H9 (cell line): ENCODE data around the gene SLC34A2. TPM values are rescaled to one million over a fixed set of nuclear protein-coding genes. Genes with fewer than 3 reads are reported as not detected.

Source experiments
- DNase-seq: peaks from one replicate; pipeline ENCODE4 v3.0.0-alpha.2; 2017
- H2AFZ ChIP-seq: one replicate; pipeline ENCODE4 v1.6.1; 2013; ENCODE audit warnings: mild to moderate bottlenecking, low read length, control low read depth, moderate library complexity
- H2AK5ac ChIP-seq: 2 replicates; pipeline ENCODE4 v1.6.1; 2013; ENCODE audit warnings: low read length, control low read depth, mixed read lengths; ENCODE audit not compliant: insufficient read length
- H2BK120ac ChIP-seq: one replicate; pipeline ENCODE4 v1.6.1; 2013; ENCODE audit warnings: low read depth, mild to moderate bottlenecking, low read length, control low read depth, inconsistent platforms; ENCODE audit not compliant: poor library complexity, severe bottlenecking
- H2BK12ac ChIP-seq: 2 replicates; pipeline ENCODE4 v1.6.1; 2013; ENCODE audit warnings: low read length, control low read depth, mixed read lengths, low read depth; ENCODE audit not compliant: insufficient read length
- H2BK15ac ChIP-seq: 2 replicates; pipeline ENCODE4 v1.6.1; 2013; ENCODE audit warnings: low read depth, low read length, control low read depth
- H2BK20ac ChIP-seq: one replicate; pipeline ENCODE4 v1.6.1; 2013; ENCODE audit warnings: low read depth, mild to moderate bottlenecking, low read length, control low read depth, inconsistent platforms; ENCODE audit not compliant: poor library complexity, severe bottlenecking
- H2BK5ac ChIP-seq: 2 replicates; pipeline ENCODE4 v1.6.1; 2013; ENCODE audit warnings: low read length, control low read depth, mixed read lengths; ENCODE audit not compliant: insufficient read length
- H3K14ac ChIP-seq: 2 replicates; pipeline ENCODE4 v1.6.1; 2013; ENCODE audit warnings: low read length, control low read depth; ENCODE audit not compliant: insufficient read depth
- H3K18ac ChIP-seq: 2 replicates; pipeline ENCODE4 v1.6.1; 2013; ENCODE audit warnings: low read depth, mild to moderate bottlenecking, mixed read lengths, low read length, control low read depth; ENCODE audit not compliant: insufficient read length
- H3K23ac ChIP-seq: 2 replicates; pipeline ENCODE4 v1.6.1; 2013; ENCODE audit warnings: low read length, control low read depth, mixed read lengths, low read depth; ENCODE audit not compliant: insufficient read length
- H3K23me2 ChIP-seq: 2 replicates; pipeline ENCODE4 v1.6.1; 2013; ENCODE audit warnings: low read depth, mild to moderate bottlenecking, mixed read lengths, low read length, control low read depth; ENCODE audit not compliant: insufficient read length, poor library complexity, severe bottlenecking
- H3K27ac ChIP-seq: 2 replicates; pipeline ENCODE4 v1.5.1; 2013; ENCODE audit warnings: low read length, control low read depth, mixed read lengths, low read depth; ENCODE audit not compliant: insufficient read length
- H3K27me3 ChIP-seq: 2 replicates; pipeline ENCODE4 v1.6.1; 2013; ENCODE audit warnings: low read length, control low read depth, inconsistent platforms; ENCODE audit not compliant: insufficient read depth
- H3K4ac ChIP-seq: 2 replicates; pipeline ENCODE4 v1.6.1; 2013; ENCODE audit warnings: low read depth, mild to moderate bottlenecking, control low read depth, inconsistent platforms, low read length, moderate library complexity
- H3K4me1 ChIP-seq: 2 replicates; pipeline ENCODE4 v1.6.1; 2013; ENCODE audit warnings: low read length, control low read depth, inconsistent platforms; ENCODE audit not compliant: insufficient read depth
- H3K4me2 ChIP-seq: 2 replicates; pipeline ENCODE4 v1.6.1; 2013; ENCODE audit warnings: low read length, control low read depth, mixed read lengths; ENCODE audit not compliant: insufficient read length, insufficient read depth
- H3K56ac ChIP-seq: 2 replicates; pipeline ENCODE4 v1.6.1; 2013; ENCODE audit warnings: low read depth, mild to moderate bottlenecking, mixed read lengths, low read length, control low read depth; ENCODE audit not compliant: insufficient read length
- H3K79me1 ChIP-seq: 2 replicates; pipeline ENCODE4 v1.6.1; 2013; ENCODE audit warnings: low read depth, mild to moderate bottlenecking, moderate library complexity, low read length, control low read depth, inconsistent platforms; ENCODE audit not compliant: insufficient read depth, poor library complexity, severe bottlenecking
- H3K79me2 ChIP-seq: 2 replicates; pipeline ENCODE4 v1.6.1; 2013; ENCODE audit warnings: low read length, control low read depth, inconsistent platforms; ENCODE audit not compliant: insufficient read depth
- H3K9ac ChIP-seq: 2 replicates; pipeline ENCODE4 v1.6.1; 2013; ENCODE audit warnings: low read length, control low read depth, mixed read lengths; ENCODE audit not compliant: insufficient read length; ENCODE audit errors: extremely low read depth
- H3K9me3 ChIP-seq: one replicate; pipeline ENCODE4 v1.6.1; 2013; ENCODE audit warnings: low read depth, low read length, inconsistent platforms; ENCODE audit not compliant: control insufficient read depth
- H3T11ph ChIP-seq: one replicate; pipeline ENCODE4 v1.6.1; 2013; ENCODE audit warnings: mild to moderate bottlenecking, low read length, control low read depth, inconsistent platforms
- H4K20me1 ChIP-seq: one replicate; pipeline ENCODE4 v1.6.1; 2013; ENCODE audit not compliant: control insufficient read depth, insufficient read length, insufficient read depth
- H4K5ac ChIP-seq: 2 replicates; pipeline ENCODE4 v1.6.1; 2013; ENCODE audit warnings: low read depth, mild to moderate bottlenecking, mixed read lengths, low read length, control low read depth; ENCODE audit not compliant: insufficient read length
- H4K8ac ChIP-seq: replicated peaks from 2 replicates; pipeline ENCODE4 v1.6.1; 2013; ENCODE audit warnings: low read length, control low read depth, mixed read lengths, low read depth; ENCODE audit not compliant: insufficient read length
- H4K91ac ChIP-seq: 2 replicates; pipeline ENCODE4 v1.6.1; 2013; ENCODE audit warnings: low read depth, mild to moderate bottlenecking, moderate library complexity, mixed read lengths, low read length, control low read depth; ENCODE audit not compliant: insufficient read length
- H3K27ac Mint-ChIP-seq, 3 experiments: 2 replicates in 2 of 3; 3 replicates in 1 of 3; pipeline ENCODE4 v1.8.0; 2020 to 2021; ENCODE audit warnings: mixed read lengths in 3 of 3, mild to moderate bottlenecking in 1 of 3, moderate library complexity in 1 of 3
- H3K27me3 Mint-ChIP-seq: 2 replicates; pipeline ENCODE4 v1.8.0; 2021; ENCODE audit warnings: low read depth, mild to moderate bottlenecking, moderate library complexity, mixed read lengths
- H3K36me3 Mint-ChIP-seq, 3 experiments: 2 replicates in 2 of 3; 3 replicates in 1 of 3; pipeline ENCODE4 v1.8.0; 2020 to 2021; ENCODE audit warnings: low read depth in 3 of 3, mixed read lengths in 3 of 3; ENCODE audit not compliant: insufficient read depth in 1 of 3
- H3K4me1 Mint-ChIP-seq, 2 experiments: 2 replicates each; pipeline ENCODE4 v1.8.0; 2020; ENCODE audit warnings: mixed read lengths in 2 of 2
- H3K4me3 Mint-ChIP-seq, 2 experiments: 2 replicates in 1 of 2; 3 replicates in 1 of 2; pipeline ENCODE4 v1.8.0; 2020 to 2021; ENCODE audit warnings: mild to moderate bottlenecking in 2 of 2, mixed read lengths in 2 of 2, moderate library complexity in 1 of 2
- H3K9me3 Mint-ChIP-seq, 2 experiments: 2 replicates in 1 of 2; 3 replicates in 1 of 2; pipeline ENCODE4 v1.8.0; 2020; ENCODE audit warnings: mild to moderate bottlenecking in 2 of 2, mixed read lengths in 2 of 2, moderate library complexity in 1 of 2
- CTCF ChIP-seq: fragments of 200-600 bp; sonication (generic); conservative IDR thresholded peaks from 3 replicates; pipeline ENCODE4 v1.8.0; 2021; ENCODE audit warnings: antibody characterized with exemption, mild to moderate bottlenecking
- WGBS: extraction: QIAGEN DNeasy Blood & Tissue Kit; methylation state at CpG from one replicate; pipeline ENCODE4 v1.1.7; 2013; ENCODE audit warnings: missing lambda C conversion rate, low lambda C conversion rate, mixed read lengths; ENCODE audit not compliant: insufficient read length; ENCODE audit errors: extremely low coverage; 5-methylcytosine and 5-hydroxymethylcytosine counted together
- total RNA-seq: library from RNA; stranded (reverse); gene quantifications from 2 replicates; pipeline ENCODE4 v1.2.1, GENCODE V29; 2021

The SLC34A2 gene
- total RNA-seq, 1 experiment from 2014 or later, result 0.57 TPM

GRCh38 chr4:25635501-25635900, 20.1 kb upstream of the SLC34A2 start:
- no peaks in the 10 kb centered on the region; the same call in 1 of the 2 replicates for H3K4me1 ChIP-seq
- H3K14ac ChIP-seq, result no peak overlapping the region
- no peak overlapping the region for H4K5ac ChIP-seq
- no peak overlapping the region for H2BK120ac ChIP-seq
- H4K91ac ChIP-seq, result no peak overlapping the region
- no peaks in the 10 kb centered on the region for H3K79me1 ChIP-seq
- Mint-ChIP-seq H3K27me3 (peaks cover 4% of the 10 kb centered on the region), H3K9me3 (no peaks in the 10 kb centered on the region), H3K36me3 (peaks cover 0 to 1% (median 0%) of the 10 kb centered on the region in 3 experiments; a peak in 1 of 7 replicates), H3K4me1 (no peaks in the 10 kb centered on the region), H3K27ac (no peak overlapping the region), H3K4me3 (no peak overlapping the region)
- H3K27ac ChIP-seq, result no peak overlapping the region
- no peaks in the 10 kb centered on the region for H3K79me2 ChIP-seq
- no peaks in the 10 kb centered on the region for H4K20me1 ChIP-seq
- no peak overlapping the region for H2BK12ac ChIP-seq
- no peak overlapping the region for H3K4ac ChIP-seq
- H3K23ac ChIP-seq, result no peak overlapping the region
- no peak overlapping the region for H3K9ac ChIP-seq
- DNase-seq, result no peak
- no peak overlapping the region for H2BK15ac ChIP-seq
- WGBS, result no CpG with 5 or more reads among the region's 4 CpGs
- H3T11ph ChIP-seq, result no peak overlapping the region
- no peak overlapping the region for H2AFZ ChIP-seq
- no peaks in the 10 kb centered on the region for H3K23me2 ChIP-seq
- no peak overlapping the region for H3K18ac ChIP-seq
- no peak overlapping the region for H3K4me2 ChIP-seq
- no peaks in the 10 kb centered on the region for H3K9me3 ChIP-seq
- no peak for TF ChIP-seq CTCF
- no peaks in the 10 kb centered on the region for H3K27me3 ChIP-seq
- no peak overlapping the region for H2AK5ac ChIP-seq
- no peak overlapping the region for H2BK5ac ChIP-seq
- no peak overlapping the region for H3K56ac ChIP-seq
- H2BK20ac ChIP-seq, result no peak overlapping the region
- H4K8ac ChIP-seq, result no peak overlapping the region
